Thyroid gland (tissue), 4 donors: ENCODE measurements around the gene CLMP. TPM values are rescaled to one million over a fixed set of nuclear protein-coding genes. Genes with fewer than 3 reads are reported as not detected.

Source experiments
- DNase-seq, 2 donors: peaks; one replicate each; pipeline ENCODE4 v3.0.0-alpha.2; 2019
- H3K27ac ChIP-seq, 3 donors: fragments of 200-600 bp; sonication (generic); 1 replicate in 2 of 3; 2 replicates in 1 of 3; pipeline ENCODE4 v1.5.1; 2016 to 2019; ENCODE audit warnings: mild to moderate bottlenecking in 1 of 3, moderate library complexity in 1 of 3
- H3K27me3 ChIP-seq: fragments of 200-600 bp; sonication (generic); one replicate; pipeline ENCODE4 v1.5.1; 2019
- H3K36me3 ChIP-seq, 2 donors: fragments of 200-600 bp; sonication (generic); one replicate each; pipeline ENCODE4 v1.5.1; 2016 to 2019
- H3K4me1 ChIP-seq, 2 donors: fragments of 200-600 bp; sonication (generic); one replicate each; pipeline ENCODE4 v1.5.1; 2017 to 2019
- H3K4me3 ChIP-seq, 3 donors: fragments of 200-600 bp; sonication (generic); replicated peaks in 1 of 3; 1 replicate in 2 of 3; 2 replicates in 1 of 3; pipeline ENCODE4 v1.5.1; 2016; ENCODE audit warnings: mild to moderate bottlenecking in 1 of 3
- H3K9me3 ChIP-seq: fragments of 200-600 bp; sonication (generic); one replicate; pipeline ENCODE4 v1.5.1; 2017
- CTCF ChIP-seq, 6 experiments: fragments of 200-600 bp in 3 of 6; fragments of 450-650 bp in 3 of 6; sonication (generic) in 3 of 6; IDR thresholded peaks; one replicate each; pipeline ENCODE4 v1.5.1; 2016 to 2019; ENCODE audit warnings: antibody characterized with exemption in 6 of 6, mild to moderate bottlenecking in 2 of 6, inconsistent platforms in 1 of 6, moderate library complexity in 1 of 6
- POLR2A ChIP-seq, 2 donors: fragments of 450-650 bp; IDR thresholded peaks; one replicate each; pipeline ENCODE4 v1.6.1; 2017; ENCODE audit warnings: antibody characterized with exemption in 2 of 2, mild to moderate bottlenecking in 2 of 2, moderate library complexity in 1 of 2
- WGBS, 2 donors: methylation state at CpG; one replicate each; pipeline ENCODE4 v1.1.5; 2017; 5-methylcytosine and 5-hydroxymethylcytosine counted together
- intact Hi-C: fragments of 100-400 bp; cut with DNase I; formaldehyde crosslinking; loops from one replicate; pipeline ENCODE4 v1.15.1; 2023
- total RNA-seq, 4 donors: library from RNA; depleted of rRNA; stranded (reverse); fragments of >200 nt; gene quantifications; one replicate each; pipeline ENCODE4 v1.2.3, GENCODE V29; 2016

The CLMP gene
- total RNA-seq, 4 donors from 2014 or later = 4.9 to 13.2 (median 9.3) TPM

- intact Hi-C loops = no loop called here
- Histone ChIP-seq H3K9me3 (no peaks in the 10 kb centered on the region), H3K4me3 (no peak overlapping the region), H3K27me3 (no peaks in the 10 kb centered on the region), H3K4me1 (no peaks in the 10 kb centered on the region), H3K27ac (no peak overlapping the region), H3K36me3 (no peaks in the 10 kb centered on the region)
- 93 to 94% methylated on average over 5 of the region's 5 CpGs for WGBS, 2 donors
- no peak for DNase-seq
- TF ChIP-seq CTCF (IDR thresholded peaks at IDR 0.05) = no peak
- TF ChIP-seq POLR2A (IDR thresholded peaks at IDR 0.05) = no peak
Measured at GRCh38 chr11:123046473-123047259, 148.4 kb downstream of the CLMP start.

DNA sequence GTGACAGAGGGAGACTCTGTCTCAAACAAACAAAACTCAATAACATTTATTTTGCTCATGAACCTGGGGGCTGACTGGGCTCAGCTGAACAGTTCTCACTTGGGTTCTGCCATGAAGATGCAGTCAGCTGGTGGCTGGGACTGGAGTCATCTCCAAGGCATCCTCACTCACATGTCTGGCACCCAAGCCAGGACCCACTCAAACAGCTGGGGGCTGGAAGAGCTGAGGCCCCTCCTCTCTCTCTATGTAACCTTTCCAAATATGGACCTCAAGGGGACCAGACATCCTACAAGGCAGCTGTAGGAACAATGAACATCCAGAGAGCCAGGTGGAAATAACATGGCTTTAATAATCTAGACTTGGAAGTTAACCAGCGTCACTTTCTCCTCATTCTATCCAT lies 149.9 kb downstream of the CLMP start:
- Histone ChIP-seq H3K4me1 (no peaks in the 10 kb centered on the region), H3K27ac (no peak overlapping the region), H3K9me3 (no peaks in the 10 kb centered on the region), H3K27me3 (no peaks in the 10 kb centered on the region), H3K4me3 (no peak overlapping the region), H3K36me3 (no peaks in the 10 kb centered on the region)
- DNase-seq = no peak
- 96 to 100% methylated on average over 1 of the region's 1 CpG for WGBS, 2 donors
- intact Hi-C loops = no loop called here
- TF ChIP-seq CTCF (IDR thresholded peaks at IDR 0.05) = no peak
- no peak for TF ChIP-seq POLR2A (IDR thresholded peaks at IDR 0.05)

DNA sequence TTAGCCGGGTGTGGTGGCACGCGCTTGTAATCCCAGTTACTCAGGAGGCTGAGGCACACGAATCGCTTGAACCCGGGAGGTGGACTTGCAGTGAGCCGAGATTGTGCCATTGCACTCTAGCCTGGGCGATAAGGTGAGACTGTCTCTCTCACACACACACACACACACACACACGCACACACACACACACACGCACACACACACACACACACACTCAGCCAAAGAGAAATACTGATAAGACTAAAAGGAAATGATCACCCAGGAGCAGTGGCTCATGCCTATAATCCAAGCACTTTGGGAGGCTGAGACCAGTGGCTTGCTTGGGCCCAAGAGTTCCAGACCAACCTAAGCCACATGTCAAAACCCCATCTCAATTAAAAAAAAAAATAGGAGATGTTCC lies 153.9 kb downstream of the CLMP start:
- Histone ChIP-seq H3K36me3 (no peaks in the 10 kb centered on the region), H3K4me3 (no peak overlapping the region), H3K27me3 (no peaks in the 10 kb centered on the region), H3K9me3 (no peaks in the 10 kb centered on the region), H3K4me1 (no peaks in the 10 kb centered on the region), H3K27ac (no peak overlapping the region)
- intact Hi-C loops = no loop called here
- TF ChIP-seq CTCF (IDR thresholded peaks at IDR 0.05) = no peak
- TF ChIP-seq POLR2A (IDR thresholded peaks at IDR 0.05) = no peak
- no peak for DNase-seq
- 92 to 97% methylated on average over 10 of the region's 10 CpGs for WGBS, 2 donors

DNA sequence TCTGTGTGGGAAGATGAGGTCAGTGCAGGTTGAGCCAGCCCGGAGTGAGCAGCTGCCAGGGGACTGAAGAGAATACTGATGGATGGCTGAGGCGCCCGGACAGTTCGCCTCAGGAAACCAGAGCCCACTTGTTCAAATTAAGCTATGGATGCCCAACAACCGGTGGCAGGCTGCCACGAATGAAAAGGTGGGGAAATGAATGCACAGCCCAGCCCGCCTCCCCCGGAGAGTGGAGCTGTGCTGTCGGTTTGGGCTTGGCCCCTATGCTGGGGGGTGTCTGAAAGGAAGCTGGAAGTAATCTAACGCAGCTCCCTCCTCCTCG lies 155.0 kb downstream of the CLMP start:
- H3K4me3 ChIP-seq = no peak overlapping the region
- no peak for TF ChIP-seq CTCF (IDR thresholded peaks at IDR 0.05)
- TF ChIP-seq POLR2A (IDR thresholded peaks at IDR 0.05) = no peak
- WGBS, 2 donors = 45 to 70% methylated on average over 11 of the region's 11 CpGs
- H3K4me1 ChIP-seq = no peaks in the 10 kb centered on the region
- H3K36me3 ChIP-seq = no peaks in the 10 kb centered on the region
- no peaks in the 10 kb centered on the region for H3K27me3 ChIP-seq
- intact Hi-C loops = no loop called here
- H3K27ac ChIP-seq = no peak overlapping the region
- H3K9me3 ChIP-seq = no peaks in the 10 kb centered on the region
- DNase-seq = no peak

DNA sequence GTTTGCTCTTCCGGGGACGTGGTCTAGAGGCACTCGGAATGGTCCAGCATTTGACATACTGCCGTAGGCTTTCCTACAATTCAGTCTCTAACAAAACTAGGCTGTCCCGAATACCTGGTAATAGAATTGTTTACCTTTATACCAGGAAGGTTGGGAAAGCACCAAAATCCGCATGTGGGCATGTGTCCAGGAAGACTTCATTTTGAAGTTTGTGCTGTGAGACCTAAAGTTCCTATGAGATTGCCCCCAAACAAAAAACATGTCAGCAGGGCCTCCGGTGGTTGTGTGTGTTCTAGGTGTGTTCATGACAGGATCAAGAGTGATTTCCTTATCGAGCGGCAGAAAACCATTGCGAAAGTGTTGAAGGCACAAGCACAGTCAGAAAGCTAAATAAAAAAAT lies 159.2 kb downstream of the CLMP start:
- TF ChIP-seq CTCF (IDR thresholded peaks at IDR 0.05) (no peak), POLR2A (IDR thresholded peaks at IDR 0.05) (no peak)
- Histone ChIP-seq H3K36me3 (no peaks in the 10 kb centered on the region), H3K27ac (no peak overlapping the region), H3K9me3 (no peaks in the 10 kb centered on the region), H3K27me3 (no peaks in the 10 kb centered on the region), H3K4me1 (no peaks in the 10 kb centered on the region), H3K4me3 (no peak overlapping the region)
- 91 to 94% methylated on average over 10 of the region's 10 CpGs for WGBS, 2 donors
- intact Hi-C loops = no loop called here
- DNase-seq = no peak
